ENCODE results near the gene CD244. TPM values are rescaled to one million over a fixed set of nuclear protein-coding genes. Genes with fewer than 3 reads are reported as not detected.

CD244 gene
- total RNA-seq, 1 experiment from 2014 or later: not detected

DNA sequence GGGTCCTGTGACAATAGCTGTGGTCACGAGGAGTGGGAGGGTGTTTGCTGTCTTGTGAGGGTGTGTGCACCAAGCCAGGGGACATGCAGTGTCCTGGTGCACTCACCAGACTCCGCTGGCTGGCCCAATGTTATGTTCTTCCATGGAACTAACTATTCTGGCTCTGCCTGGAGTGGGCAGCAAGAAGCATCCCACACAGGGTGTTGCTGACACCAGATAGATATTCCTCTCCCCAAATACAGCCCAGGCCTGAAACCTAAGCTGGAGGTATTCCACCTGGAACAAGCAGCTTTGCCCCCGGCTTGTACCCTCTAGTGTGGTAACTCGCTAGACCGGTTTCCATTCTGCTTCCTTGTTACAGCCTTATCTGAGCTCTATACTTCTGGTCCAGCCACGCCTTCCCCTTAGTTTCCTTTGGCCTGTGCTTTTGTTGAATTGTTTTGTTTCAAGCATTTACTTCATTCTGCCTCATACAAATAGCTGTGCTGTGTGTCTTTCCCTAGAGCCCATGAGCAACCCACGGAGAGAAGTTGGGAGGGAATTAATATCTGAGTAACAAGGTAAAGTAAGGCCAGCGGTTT lies 81.4 kb downstream of the CD244 start:
- no peak for DNase-seq (ENCODE audit: low spot score)

DNA sequence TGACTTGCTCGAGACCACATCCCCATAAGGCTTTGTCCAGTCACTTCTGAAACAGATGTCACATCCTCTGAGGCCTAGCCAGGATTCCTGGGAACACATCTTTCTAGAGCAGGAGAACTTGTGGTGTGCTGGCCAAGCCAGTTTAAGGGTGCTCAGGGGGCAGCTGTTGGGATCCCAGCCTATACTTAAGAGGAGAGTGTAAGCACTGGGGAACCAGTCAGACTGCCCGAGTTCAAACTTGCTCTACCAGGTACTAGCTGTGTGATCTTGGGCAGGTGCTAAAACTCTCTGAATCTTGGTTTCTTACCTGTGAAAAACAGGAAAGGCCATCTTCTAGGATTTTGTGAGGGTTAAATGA lies 82.3 kb downstream of the CD244 start:
- no peak for DNase-seq (ENCODE audit: low spot score)

Other genes starting within 250 kb of the CD244 start
- 0.07 and 1.1 TPM in 2 replicates for gene SLAMF1, start 215.8 kb downstream of the CD244 start, total RNA-seq (2014; rRNA removed; shearing (Covaris generic))
- gene CD48, start 151.1 kb downstream of the CD244 start, total RNA-seq (2014; rRNA removed; shearing (Covaris generic)): not detected in 2 replicates
- 0.29 and 0.57 TPM in 2 replicates for gene SLAMF7, start 123.6 kb downstream of the CD244 start, total RNA-seq (2014; rRNA removed; shearing (Covaris generic))
- gene LY9, start 66.7 kb downstream of the CD244 start, total RNA-seq (2014; rRNA removed; shearing (Covaris generic)): not detected in 2 replicates
- gene ITLN1, start 22.3 kb upstream of the CD244 start, total RNA-seq (2014; rRNA removed; shearing (Covaris generic)): not detected in 2 replicates
- not detected in 2 replicates for gene ITLN2, start 91.9 kb upstream of the CD244 start, total RNA-seq (2014; rRNA removed; shearing (Covaris generic))
- 7.3 and 9.2 TPM in 2 replicates for gene F11R, start 158.3 kb upstream of the CD244 start, total RNA-seq (2014; rRNA removed; shearing (Covaris generic))
- gene TSTD1, start 176.1 kb upstream of the CD244 start, total RNA-seq (2014; rRNA removed; shearing (Covaris generic)): not detected in 2 replicates
- gene USF1, start 183.1 kb upstream of the CD244 start, total RNA-seq (2014; rRNA removed; shearing (Covaris generic)): 79.9 and 107 TPM in 2 replicates
- 0.07 and 0.38 TPM in 2 replicates for gene ARHGAP30, start 207.0 kb upstream of the CD244 start, total RNA-seq (2014; rRNA removed; shearing (Covaris generic))
- 1.6 and 2.2 TPM in 2 replicates for gene NECTIN4, start 226.7 kb upstream of the CD244 start, total RNA-seq (2014; rRNA removed; shearing (Covaris generic))
- gene KLHDC9, start 235.5 kb upstream of the CD244 start, total RNA-seq (2014; rRNA removed; shearing (Covaris generic)): 3.8 and 4.0 TPM in 2 replicates